H9 (cell line): Measurements from ENCODE around the gene PREX1. TPM values are rescaled to one million over a fixed set of nuclear protein-coding genes. Genes with fewer than 3 reads are reported as not detected.

Experiments
- DNase-seq: peaks from one replicate; pipeline ENCODE4 v3.0.0-alpha.2; 2017
- H2AFZ ChIP-seq: one replicate; pipeline ENCODE4 v1.6.1; 2013; ENCODE audit warnings: mild to moderate bottlenecking, low read length, control low read depth, moderate library complexity
- H2AK5ac ChIP-seq: 2 replicates; pipeline ENCODE4 v1.6.1; 2013; ENCODE audit warnings: low read length, control low read depth, mixed read lengths; ENCODE audit not compliant: insufficient read length
- H2BK120ac ChIP-seq: one replicate; pipeline ENCODE4 v1.6.1; 2013; ENCODE audit warnings: low read depth, mild to moderate bottlenecking, low read length, control low read depth, inconsistent platforms; ENCODE audit not compliant: poor library complexity, severe bottlenecking
- H2BK12ac ChIP-seq: 2 replicates; pipeline ENCODE4 v1.6.1; 2013; ENCODE audit warnings: low read length, control low read depth, mixed read lengths, low read depth; ENCODE audit not compliant: insufficient read length
- H2BK15ac ChIP-seq: 2 replicates; pipeline ENCODE4 v1.6.1; 2013; ENCODE audit warnings: low read depth, low read length, control low read depth
- H2BK20ac ChIP-seq: one replicate; pipeline ENCODE4 v1.6.1; 2013; ENCODE audit warnings: low read depth, mild to moderate bottlenecking, low read length, control low read depth, inconsistent platforms; ENCODE audit not compliant: poor library complexity, severe bottlenecking
- H2BK5ac ChIP-seq: 2 replicates; pipeline ENCODE4 v1.6.1; 2013; ENCODE audit warnings: low read length, control low read depth, mixed read lengths; ENCODE audit not compliant: insufficient read length
- H3K14ac ChIP-seq: 2 replicates; pipeline ENCODE4 v1.6.1; 2013; ENCODE audit warnings: low read length, control low read depth; ENCODE audit not compliant: insufficient read depth
- H3K18ac ChIP-seq: 2 replicates; pipeline ENCODE4 v1.6.1; 2013; ENCODE audit warnings: low read depth, mild to moderate bottlenecking, mixed read lengths, low read length, control low read depth; ENCODE audit not compliant: insufficient read length
- H3K23ac ChIP-seq: 2 replicates; pipeline ENCODE4 v1.6.1; 2013; ENCODE audit warnings: low read length, control low read depth, mixed read lengths, low read depth; ENCODE audit not compliant: insufficient read length
- H3K23me2 ChIP-seq: 2 replicates; pipeline ENCODE4 v1.6.1; 2013; ENCODE audit warnings: low read depth, mild to moderate bottlenecking, mixed read lengths, low read length, control low read depth; ENCODE audit not compliant: insufficient read length, poor library complexity, severe bottlenecking
- H3K27ac ChIP-seq: 2 replicates; pipeline ENCODE4 v1.5.1; 2013; ENCODE audit warnings: low read length, control low read depth, mixed read lengths, low read depth; ENCODE audit not compliant: insufficient read length
- H3K27me3 ChIP-seq: 2 replicates; pipeline ENCODE4 v1.6.1; 2013; ENCODE audit warnings: low read length, control low read depth, inconsistent platforms; ENCODE audit not compliant: insufficient read depth
- H3K4ac ChIP-seq: 2 replicates; pipeline ENCODE4 v1.6.1; 2013; ENCODE audit warnings: low read depth, mild to moderate bottlenecking, control low read depth, inconsistent platforms, low read length, moderate library complexity
- H3K4me1 ChIP-seq: 2 replicates; pipeline ENCODE4 v1.6.1; 2013; ENCODE audit warnings: low read length, control low read depth, inconsistent platforms; ENCODE audit not compliant: insufficient read depth
- H3K4me2 ChIP-seq: 2 replicates; pipeline ENCODE4 v1.6.1; 2013; ENCODE audit warnings: low read length, control low read depth, mixed read lengths; ENCODE audit not compliant: insufficient read length, insufficient read depth
- H3K56ac ChIP-seq: 2 replicates; pipeline ENCODE4 v1.6.1; 2013; ENCODE audit warnings: low read depth, mild to moderate bottlenecking, mixed read lengths, low read length, control low read depth; ENCODE audit not compliant: insufficient read length
- H3K79me1 ChIP-seq: 2 replicates; pipeline ENCODE4 v1.6.1; 2013; ENCODE audit warnings: low read depth, mild to moderate bottlenecking, moderate library complexity, low read length, control low read depth, inconsistent platforms; ENCODE audit not compliant: insufficient read depth, poor library complexity, severe bottlenecking
- H3K79me2 ChIP-seq: 2 replicates; pipeline ENCODE4 v1.6.1; 2013; ENCODE audit warnings: low read length, control low read depth, inconsistent platforms; ENCODE audit not compliant: insufficient read depth
- H3K9ac ChIP-seq: 2 replicates; pipeline ENCODE4 v1.6.1; 2013; ENCODE audit warnings: low read length, control low read depth, mixed read lengths; ENCODE audit not compliant: insufficient read length; ENCODE audit errors: extremely low read depth
- H3K9me3 ChIP-seq: one replicate; pipeline ENCODE4 v1.6.1; 2013; ENCODE audit warnings: low read depth, low read length, inconsistent platforms; ENCODE audit not compliant: control insufficient read depth
- H3T11ph ChIP-seq: one replicate; pipeline ENCODE4 v1.6.1; 2013; ENCODE audit warnings: mild to moderate bottlenecking, low read length, control low read depth, inconsistent platforms
- H4K20me1 ChIP-seq: one replicate; pipeline ENCODE4 v1.6.1; 2013; ENCODE audit not compliant: control insufficient read depth, insufficient read length, insufficient read depth
- H4K5ac ChIP-seq: 2 replicates; pipeline ENCODE4 v1.6.1; 2013; ENCODE audit warnings: low read depth, mild to moderate bottlenecking, mixed read lengths, low read length, control low read depth; ENCODE audit not compliant: insufficient read length
- H4K8ac ChIP-seq: replicated peaks from 2 replicates; pipeline ENCODE4 v1.6.1; 2013; ENCODE audit warnings: low read length, control low read depth, mixed read lengths, low read depth; ENCODE audit not compliant: insufficient read length
- H4K91ac ChIP-seq: 2 replicates; pipeline ENCODE4 v1.6.1; 2013; ENCODE audit warnings: low read depth, mild to moderate bottlenecking, moderate library complexity, mixed read lengths, low read length, control low read depth; ENCODE audit not compliant: insufficient read length
- H3K27ac Mint-ChIP-seq, 3 experiments: 2 replicates in 2 of 3; 3 replicates in 1 of 3; pipeline ENCODE4 v1.8.0; 2020 to 2021; ENCODE audit warnings: mixed read lengths in 3 of 3, mild to moderate bottlenecking in 1 of 3, moderate library complexity in 1 of 3
- H3K27me3 Mint-ChIP-seq: 2 replicates; pipeline ENCODE4 v1.8.0; 2021; ENCODE audit warnings: low read depth, mild to moderate bottlenecking, moderate library complexity, mixed read lengths
- H3K36me3 Mint-ChIP-seq, 3 experiments: 2 replicates in 2 of 3; 3 replicates in 1 of 3; pipeline ENCODE4 v1.8.0; 2020 to 2021; ENCODE audit warnings: low read depth in 3 of 3, mixed read lengths in 3 of 3; ENCODE audit not compliant: insufficient read depth in 1 of 3
- H3K4me1 Mint-ChIP-seq, 2 experiments: 2 replicates each; pipeline ENCODE4 v1.8.0; 2020; ENCODE audit warnings: mixed read lengths in 2 of 2
- H3K4me3 Mint-ChIP-seq, 2 experiments: 2 replicates in 1 of 2; 3 replicates in 1 of 2; pipeline ENCODE4 v1.8.0; 2020 to 2021; ENCODE audit warnings: mild to moderate bottlenecking in 2 of 2, mixed read lengths in 2 of 2, moderate library complexity in 1 of 2
- H3K9me3 Mint-ChIP-seq, 2 experiments: 2 replicates in 1 of 2; 3 replicates in 1 of 2; pipeline ENCODE4 v1.8.0; 2020; ENCODE audit warnings: mild to moderate bottlenecking in 2 of 2, mixed read lengths in 2 of 2, moderate library complexity in 1 of 2
- WGBS: extraction: QIAGEN DNeasy Blood & Tissue Kit; methylation state at CpG from one replicate; pipeline ENCODE4 v1.1.7; 2013; ENCODE audit warnings: missing lambda C conversion rate, low lambda C conversion rate, mixed read lengths; ENCODE audit not compliant: insufficient read length; ENCODE audit errors: extremely low coverage; 5-methylcytosine and 5-hydroxymethylcytosine counted together
- total RNA-seq: library from RNA; stranded (reverse); gene quantifications from 2 replicates; pipeline ENCODE4 v1.2.1, GENCODE V29; 2021
- TF ChIP-seq, protein P1 (sequence below): fragments of 200-600 bp; sonication (generic); conservative IDR thresholded peaks from 3 replicates; pipeline ENCODE4 v1.8.0; 2021; ENCODE audit warnings: antibody characterized with exemption, mild to moderate bottlenecking

The PREX1 gene
- total RNA-seq, 1 experiment from 2014 or later, result 6.6 TPM

DNA sequence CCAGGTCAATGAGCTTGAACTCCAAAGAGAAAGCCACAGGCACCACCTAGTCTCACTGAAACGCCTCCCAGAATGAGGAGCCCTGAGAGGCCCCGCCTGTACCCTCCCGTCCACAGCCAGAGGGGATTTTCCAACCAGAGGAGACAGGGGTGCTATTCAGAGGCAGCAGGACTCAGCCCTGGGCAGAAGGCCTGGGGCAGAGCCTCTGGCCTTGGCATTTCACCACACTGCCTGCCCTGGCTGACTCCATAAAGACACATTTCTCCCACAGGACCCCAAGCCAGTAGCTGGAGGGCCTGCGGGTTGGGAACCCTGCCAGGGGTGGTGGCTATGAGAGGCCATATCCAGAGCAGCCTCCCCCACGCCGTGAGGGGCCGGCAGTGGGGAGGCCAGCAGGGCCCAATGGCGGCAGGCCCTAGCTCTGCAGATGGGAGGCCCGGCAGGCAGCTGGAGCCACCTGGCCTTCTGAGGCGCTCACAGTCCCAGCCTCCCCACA is 159.3 kb downstream of the PREX1 start:
- Histone ChIP-seq H3K27me3 (no peaks in the 10 kb centered on the region), H4K20me1 (no peaks in the 10 kb centered on the region), H3K23me2 (no peaks in the 10 kb centered on the region), H3T11ph (no peak overlapping the region), H3K4me2 (no peak overlapping the region), H3K79me1 (no peaks in the 10 kb centered on the region), H4K5ac (no peak overlapping the region), H2BK12ac (no peak overlapping the region), H3K27ac (no peak overlapping the region), H3K14ac (no peak overlapping the region; the same call in 1 of the 2 replicates), H2BK15ac (no peak overlapping the region), H2AFZ (no peak overlapping the region), H3K56ac (no peak overlapping the region), H2BK5ac (no peak overlapping the region), H3K23ac (no peak overlapping the region), H3K4ac (no peak overlapping the region), H4K91ac (no peak overlapping the region), H2AK5ac (no peak overlapping the region), H4K8ac (no peak overlapping the region), H2BK120ac (no peak overlapping the region), H3K9me3 (no peaks in the 10 kb centered on the region), H3K18ac (no peak overlapping the region), H2BK20ac (no peak overlapping the region), H3K79me2 (no peaks in the 10 kb centered on the region), H3K4me1 (no peaks in the 10 kb centered on the region), H3K9ac (no peak overlapping the region)
- no CpG with 5 or more reads among the region's 10 CpGs for WGBS
- no peak overlapping the region for H3K27ac Mint-ChIP-seq
- H3K27me3 Mint-ChIP-seq, result peaks cover 2% of the 10 kb centered on the region; the same call in 1 of the 2 replicates
- H3K4me1 Mint-ChIP-seq, result peaks cover 2 to 8% of the 10 kb centered on the region in 2 experiments
- H3K36me3 Mint-ChIP-seq, result peaks cover 3 to 10% (median 5%) of the 10 kb centered on the region in 3 experiments; a peak in 5 of 7 replicates
- H3K4me3 Mint-ChIP-seq, result no peak overlapping the region
- TF ChIP-seq, protein P1, sequence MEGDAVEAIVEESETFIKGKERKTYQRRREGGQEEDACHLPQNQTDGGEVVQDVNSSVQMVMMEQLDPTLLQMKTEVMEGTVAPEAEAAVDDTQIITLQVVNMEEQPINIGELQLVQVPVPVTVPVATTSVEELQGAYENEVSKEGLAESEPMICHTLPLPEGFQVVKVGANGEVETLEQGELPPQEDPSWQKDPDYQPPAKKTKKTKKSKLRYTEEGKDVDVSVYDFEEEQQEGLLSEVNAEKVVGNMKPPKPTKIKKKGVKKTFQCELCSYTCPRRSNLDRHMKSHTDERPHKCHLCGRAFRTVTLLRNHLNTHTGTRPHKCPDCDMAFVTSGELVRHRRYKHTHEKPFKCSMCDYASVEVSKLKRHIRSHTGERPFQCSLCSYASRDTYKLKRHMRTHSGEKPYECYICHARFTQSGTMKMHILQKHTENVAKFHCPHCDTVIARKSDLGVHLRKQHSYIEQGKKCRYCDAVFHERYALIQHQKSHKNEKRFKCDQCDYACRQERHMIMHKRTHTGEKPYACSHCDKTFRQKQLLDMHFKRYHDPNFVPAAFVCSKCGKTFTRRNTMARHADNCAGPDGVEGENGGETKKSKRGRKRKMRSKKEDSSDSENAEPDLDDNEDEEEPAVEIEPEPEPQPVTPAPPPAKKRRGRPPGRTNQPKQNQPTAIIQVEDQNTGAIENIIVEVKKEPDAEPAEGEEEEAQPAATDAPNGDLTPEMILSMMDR, result no peak
- H3K9me3 Mint-ChIP-seq, result peaks cover 6 to 8% of the 10 kb centered on the region in 2 experiments; a peak in 3 of 5 replicates
- DNase-seq, result no peak
